GM19238 (cell line): ENCODE measurements around the gene EIPR1.
"Not testable (repeated sequence)": the region's sequence is repeated elsewhere in the genome, so short reads cannot be mapped to it uniquely, and the experiment has no call there.

Experiments
- DNase-seq: peaks from one replicate; pipeline ENCODE4 v3.0.0; 2011; ENCODE audit warnings: low spot score; ENCODE audit not compliant: insufficient read length

The EIPR1 gene

GRCh38 chr2:3357926-3358325 lies 19.7 kb downstream of the EIPR1 start:
- no peak for DNase-seq

GRCh38 chr2:3357446-3357845 lies 20.2 kb downstream of the EIPR1 start:
- not testable (repeated sequence) for DNase-seq

GRCh38 chr2:3356799-3357198 lies 20.8 kb downstream of the EIPR1 start:
- DNase-seq = no peak

DNA sequence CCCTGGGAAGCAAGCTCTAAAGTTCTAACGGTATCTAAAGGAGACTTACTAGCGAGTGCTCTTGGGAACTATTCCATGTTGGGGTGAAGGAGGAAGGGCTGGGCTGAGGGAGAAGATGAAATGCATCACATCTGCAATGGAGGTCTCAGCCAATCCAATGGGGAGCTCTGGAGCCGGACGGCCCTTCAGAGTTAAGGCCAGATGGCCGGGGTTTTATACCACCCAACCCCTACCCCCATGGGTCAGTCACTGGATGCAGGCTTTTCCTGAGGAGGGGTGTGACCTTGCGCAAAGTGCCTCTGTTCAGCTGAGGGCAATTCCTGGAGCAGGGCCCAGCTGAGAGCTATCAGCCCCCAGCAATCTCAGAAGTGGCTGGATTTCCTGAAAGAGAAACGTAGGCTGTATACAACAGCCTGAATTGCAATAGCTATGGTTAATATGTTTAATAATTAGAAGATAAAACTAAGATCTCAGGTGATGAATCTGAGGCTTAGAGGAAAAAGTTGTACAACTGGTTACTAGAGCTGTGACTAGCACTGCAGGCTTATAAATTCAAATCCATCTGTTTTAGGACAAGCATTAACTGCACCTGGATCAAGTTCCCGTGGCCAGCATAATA lies 21.6 kb downstream of the EIPR1 start:
- DNase-seq = no peak

GRCh38 chr2:3354986-3355385 lies 22.6 kb downstream of the EIPR1 start:
- DNase-seq = no peak

- DNase-seq = no peak
Observed at GRCh38 chr2:3349211-3349693, 28.4 kb downstream of the EIPR1 start.

- DNase-seq = no peak
Observed at GRCh38 chr2:3348767-3349166, 28.9 kb downstream of the EIPR1 start.

DNA sequence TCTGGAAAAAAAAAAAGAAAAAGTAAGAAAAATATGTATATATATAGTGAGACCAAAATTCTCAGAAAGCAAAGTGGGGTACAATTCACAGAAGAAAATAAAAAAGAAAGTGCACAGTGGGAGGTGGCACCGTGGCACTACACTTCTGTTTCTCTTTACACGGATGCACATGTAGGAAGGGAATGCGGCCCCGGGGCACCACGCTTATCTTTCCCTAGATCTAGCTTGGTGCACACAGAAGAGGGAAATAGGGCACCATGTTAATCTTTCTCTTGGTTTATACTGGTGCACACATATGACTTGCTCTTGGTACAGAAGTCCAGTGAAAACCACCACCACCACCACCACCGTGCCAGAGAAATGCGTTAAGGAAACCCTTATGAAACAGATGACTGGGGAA lies 32.0 kb downstream of the EIPR1 start:
- DNase-seq = no peak

GRCh38 chr2:3344897-3345296 lies 32.7 kb downstream of the EIPR1 start:
- DNase-seq = no peak

DNA sequence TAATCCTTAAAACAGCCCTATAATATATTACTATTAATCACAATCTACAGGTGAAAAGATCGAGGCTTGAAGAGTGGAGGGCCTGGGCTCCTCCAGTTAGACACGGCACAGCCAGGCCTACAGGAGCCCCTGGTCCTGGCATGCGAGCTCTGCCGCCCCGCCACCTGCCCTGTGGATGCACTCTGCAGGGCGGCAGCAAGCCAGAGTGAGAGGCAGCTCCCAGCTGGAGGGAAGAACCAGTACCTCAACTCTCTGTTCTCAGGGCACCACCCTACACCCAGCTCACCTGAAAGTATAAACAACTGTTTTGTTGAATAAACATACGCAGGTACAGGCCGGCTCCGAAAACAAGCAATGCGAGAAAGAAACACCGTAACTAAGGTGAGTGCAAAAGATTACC lies 34.6 kb downstream of the EIPR1 start:
- DNase-seq = no peak

DNA sequence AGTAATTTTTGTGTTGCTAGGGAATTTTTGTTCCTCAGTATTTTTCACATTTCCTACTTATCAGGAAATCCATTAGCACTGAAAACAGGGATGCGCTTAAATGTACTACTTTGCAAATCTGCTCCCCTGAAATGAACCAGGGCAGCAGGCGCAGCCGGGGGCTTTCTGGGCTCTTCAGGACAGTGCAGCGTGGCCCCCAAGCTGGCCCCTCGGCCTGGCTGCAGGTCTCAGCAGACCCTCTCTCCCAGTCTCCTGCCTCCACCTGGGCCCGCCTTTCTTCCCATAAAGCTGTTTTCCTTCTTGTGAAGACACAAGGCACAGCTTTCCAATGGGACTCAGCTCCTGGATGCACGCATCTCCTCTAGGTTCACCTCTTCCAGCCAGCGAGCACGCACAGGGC lies 35.3 kb downstream of the EIPR1 start:
- no peak for DNase-seq

GRCh38 chr2:3341336-3341735 lies 36.3 kb downstream of the EIPR1 start:
- no peak for DNase-seq

- DNase-seq = no peak
Observed at GRCh38 chr2:3340144-3340543, 37.5 kb downstream of the EIPR1 start.

- DNase-seq = no peak
Observed at GRCh38 chr2:3338340-3338739, 39.3 kb downstream of the EIPR1 start.

GRCh38 chr2:3336844-3337243 lies 40.8 kb downstream of the EIPR1 start:
- no peak for DNase-seq

DNA sequence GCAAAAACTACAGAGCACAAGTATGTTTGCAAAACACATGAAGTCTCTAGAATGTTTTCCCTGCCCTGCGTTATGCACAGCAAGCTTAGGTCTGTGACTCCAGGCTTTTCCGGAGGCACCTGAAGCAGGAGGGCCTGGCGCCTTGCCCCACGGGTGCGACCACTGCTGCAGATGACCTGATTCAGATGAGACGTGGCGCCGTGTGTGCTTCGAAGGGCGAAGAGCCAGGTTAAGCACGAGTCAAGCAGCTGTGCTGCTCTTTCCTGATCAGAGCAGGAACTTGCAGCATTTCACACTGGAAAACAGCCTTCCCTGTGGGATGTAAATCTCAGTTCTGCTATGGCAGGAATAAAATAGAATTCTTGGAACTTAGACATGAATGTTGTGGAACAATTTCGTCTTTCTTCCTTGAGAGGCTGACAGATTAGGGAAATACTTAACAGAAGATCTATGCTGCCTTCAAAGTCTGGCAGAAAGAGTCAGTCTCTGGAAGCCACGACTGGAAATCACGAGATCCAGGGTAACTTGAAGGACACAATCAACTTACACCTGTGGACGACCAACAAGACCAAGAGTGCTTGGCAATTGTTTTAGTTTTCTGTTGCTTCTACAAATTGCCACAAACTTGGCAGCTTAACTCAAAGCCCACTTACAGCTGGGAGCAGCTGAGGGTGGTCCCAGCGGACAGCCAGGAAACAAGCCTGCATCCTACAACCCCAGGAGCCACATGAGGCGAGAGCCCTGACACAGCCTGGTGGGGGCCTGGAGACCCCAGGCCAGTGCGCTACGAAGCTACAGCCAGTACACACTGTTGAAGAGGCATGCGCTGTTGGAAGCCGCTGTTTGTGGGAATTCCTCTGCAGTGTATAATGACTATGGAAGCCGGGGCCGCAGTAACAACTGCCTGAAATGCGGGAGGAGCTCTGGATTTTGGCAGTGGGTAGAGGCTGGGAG lies 42.9 kb downstream of the EIPR1 start:
- no peak for DNase-seq

DNA sequence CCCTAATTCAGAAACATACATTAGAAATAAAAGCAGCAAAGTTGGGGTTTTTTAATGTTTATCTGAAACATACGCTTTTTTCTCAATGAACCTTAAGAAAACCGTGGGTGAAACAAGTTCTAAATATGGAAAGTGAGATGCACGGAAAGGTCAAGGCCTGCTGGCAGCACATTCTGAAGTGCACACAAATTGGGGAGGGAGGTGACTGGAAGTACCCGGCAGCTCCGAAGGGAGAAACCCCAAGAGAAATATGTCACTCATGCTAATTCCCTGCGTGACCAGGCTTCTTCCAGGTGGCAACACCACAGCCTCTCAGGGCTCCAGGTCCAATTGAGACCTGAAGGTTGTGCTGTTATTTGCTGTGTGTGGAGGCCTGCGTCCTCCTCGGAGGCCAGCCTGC lies 45.5 kb downstream of the EIPR1 start:
- no peak for DNase-seq

DNA sequence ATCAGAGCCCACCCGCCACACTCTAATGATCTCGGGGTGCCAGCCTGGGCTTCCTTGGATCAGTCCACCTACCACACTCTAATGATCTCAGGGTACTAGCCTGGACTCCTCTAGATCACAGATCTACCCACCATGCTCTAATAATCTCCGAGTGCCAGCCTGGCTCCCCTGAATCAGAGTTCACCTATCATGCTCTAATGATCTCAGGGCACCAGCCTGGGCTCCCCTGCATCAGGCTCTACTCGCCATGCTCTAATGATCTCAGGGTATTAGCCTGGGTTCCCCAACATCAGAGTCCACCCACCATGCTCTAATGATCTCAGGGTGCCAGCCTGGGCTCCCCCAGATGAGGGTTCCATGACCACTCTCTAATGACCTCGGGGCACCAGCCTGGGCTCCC lies 48.1 kb downstream of the EIPR1 start:
- no peak for DNase-seq

- DNase-seq = no peak
Observed at GRCh38 chr2:3326871-3327270, 50.7 kb downstream of the EIPR1 start.

GRCh38 chr2:3326182-3326537 lies 51.5 kb downstream of the EIPR1 start:
- DNase-seq = no peak

DNA sequence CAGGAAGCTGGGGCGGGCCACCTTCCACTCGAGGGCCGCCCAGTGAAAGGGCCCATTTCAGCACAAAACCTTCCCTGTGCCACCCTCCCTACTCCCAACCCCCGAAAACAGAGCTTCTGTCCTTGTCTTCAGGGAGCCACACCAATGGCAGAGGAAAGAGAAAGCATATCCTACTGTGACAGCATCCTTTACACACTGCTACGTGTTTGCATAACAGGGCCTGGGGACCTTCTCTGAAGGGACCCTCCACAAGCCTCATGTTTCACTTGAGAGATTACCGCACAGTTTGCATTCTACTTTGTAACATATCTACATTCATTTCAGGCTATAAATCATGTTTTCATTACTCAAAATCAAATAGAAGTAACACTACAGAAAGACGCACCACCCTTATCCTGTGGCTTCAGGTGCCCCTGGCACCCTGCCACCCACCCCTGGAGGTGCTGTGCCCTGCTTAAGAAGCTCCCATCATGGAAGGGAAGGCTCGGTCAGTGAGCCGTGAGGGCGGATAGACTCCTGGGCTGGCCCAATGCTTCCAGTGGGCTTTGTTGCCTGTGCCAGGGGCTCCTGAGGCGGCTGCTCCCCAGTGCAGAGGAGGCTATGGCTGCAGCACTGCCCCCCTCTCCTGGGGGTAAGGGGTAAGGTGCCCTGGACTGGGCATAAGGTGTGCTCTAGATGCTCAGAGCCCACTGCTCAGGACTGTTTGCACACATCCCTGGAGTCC lies 52.0 kb downstream of the EIPR1 start:
- no peak for DNase-seq
